OCI-LY1 (cell line): ENCODE data around the gene GUK1.

Experiments
- EZH2 ChIP-seq: fragments of 200-600 bp; sonication (generic), shearing (Covaris generic); IDR thresholded peaks from 2 replicates; pipeline ENCODE4 v1.8.0; 2017; ENCODE audit warnings: borderline replicate concordance, mixed run types, mild to moderate bottlenecking, antibody characterized with exemption, low read length, moderate library complexity, mixed read lengths
- TF ChIP-seq, protein P1 (sequence below): fragments of 200-600 bp; sonication (generic), shearing (Covaris generic); IDR thresholded peaks from 2 replicates; pipeline ENCODE4 v1.5.1; 2017; ENCODE audit warnings: mild to moderate bottlenecking, antibody characterized with exemption, low read length, moderate library complexity, mixed read lengths

GRCh38 chr1:228098323-228098931 is 41.7 kb upstream of the GUK1 start:
- TF ChIP-seq, protein P1, sequence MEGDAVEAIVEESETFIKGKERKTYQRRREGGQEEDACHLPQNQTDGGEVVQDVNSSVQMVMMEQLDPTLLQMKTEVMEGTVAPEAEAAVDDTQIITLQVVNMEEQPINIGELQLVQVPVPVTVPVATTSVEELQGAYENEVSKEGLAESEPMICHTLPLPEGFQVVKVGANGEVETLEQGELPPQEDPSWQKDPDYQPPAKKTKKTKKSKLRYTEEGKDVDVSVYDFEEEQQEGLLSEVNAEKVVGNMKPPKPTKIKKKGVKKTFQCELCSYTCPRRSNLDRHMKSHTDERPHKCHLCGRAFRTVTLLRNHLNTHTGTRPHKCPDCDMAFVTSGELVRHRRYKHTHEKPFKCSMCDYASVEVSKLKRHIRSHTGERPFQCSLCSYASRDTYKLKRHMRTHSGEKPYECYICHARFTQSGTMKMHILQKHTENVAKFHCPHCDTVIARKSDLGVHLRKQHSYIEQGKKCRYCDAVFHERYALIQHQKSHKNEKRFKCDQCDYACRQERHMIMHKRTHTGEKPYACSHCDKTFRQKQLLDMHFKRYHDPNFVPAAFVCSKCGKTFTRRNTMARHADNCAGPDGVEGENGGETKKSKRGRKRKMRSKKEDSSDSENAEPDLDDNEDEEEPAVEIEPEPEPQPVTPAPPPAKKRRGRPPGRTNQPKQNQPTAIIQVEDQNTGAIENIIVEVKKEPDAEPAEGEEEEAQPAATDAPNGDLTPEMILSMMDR, result no peak
- TF ChIP-seq EZH2, result no peak
